ENCODE results near the gene MACROD1. TPM values are rescaled to one million over a fixed set of nuclear protein-coding genes. Genes with fewer than 3 reads are reported as not detected.

Gene MACROD1
- total and polyA plus RNA-seq, 2 donors (not counting 3 experiments of a cell fraction or from before 2014, with no cell fraction given) = 11.0 to 16.2 TPM

DNA sequence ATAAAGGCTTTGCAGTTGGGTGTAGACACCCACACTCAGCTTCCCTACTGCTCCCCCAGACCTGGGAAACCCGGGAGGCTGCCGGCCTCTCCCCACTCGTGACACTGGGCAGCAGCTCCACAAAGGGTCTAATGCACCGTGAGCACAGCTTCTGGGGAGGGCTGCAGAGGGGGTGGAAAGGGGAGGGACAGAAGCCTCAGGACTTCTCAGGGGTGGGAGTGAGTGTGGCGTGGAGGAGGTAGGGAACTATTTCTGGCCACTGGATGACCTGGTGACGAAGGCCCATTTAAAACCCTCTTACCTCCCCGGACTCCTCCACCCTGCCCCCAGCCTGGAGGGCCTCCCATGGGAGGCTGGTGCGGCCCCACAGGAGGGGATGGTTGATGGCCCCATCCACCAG, 56.6 kb downstream of the MACROD1 start:
- POLR2A ChIA-PET = no interaction called here
- no peaks in the 10 kb centered on the region for H3K9me1 ChIP-seq (replicated peaks; ENCODE audit: control insufficient read depth, extremely low read depth, insufficient read depth, low read length)

DNA sequence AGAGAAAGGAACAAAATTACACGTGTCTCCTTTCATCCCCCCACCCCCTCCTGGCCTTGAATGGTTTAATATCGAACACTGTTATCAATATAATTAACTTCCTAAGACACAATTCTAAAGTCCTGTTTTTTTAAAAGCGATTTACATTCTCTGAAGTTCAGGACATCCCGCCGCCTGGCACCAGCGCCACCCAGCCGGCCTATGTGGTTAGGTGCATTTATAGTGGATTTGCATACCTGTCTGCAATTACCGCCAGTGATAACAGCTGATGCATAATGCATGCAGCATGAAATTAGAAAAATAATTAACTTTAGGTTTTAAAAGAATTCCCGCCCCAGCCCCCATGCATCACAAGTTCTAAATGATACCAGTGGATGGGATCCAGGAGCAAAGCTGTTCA, 58.6 kb downstream of the MACROD1 start:
- Histone ChIP-seq H3K36me3 (ENCODE audit: control insufficient read depth in 2 of 2, extremely low read depth in 1 of 2, insufficient read depth in 2 of 2, low read length in 2 of 2) (no peaks in the 10 kb centered on the region), H3K4me2 (ENCODE audit: insufficient read depth, low read length) (no peak overlapping the region), H3K9ac (replicated peaks; ENCODE audit: extremely low read depth, insufficient read depth, low read length) (no peak overlapping the region), H3K4me1 (ENCODE audit: control insufficient read depth, extremely low read depth, insufficient read depth, low read length) (no peaks in the 10 kb centered on the region), H4K20me1 (replicated peaks; ENCODE audit: control insufficient read depth, extremely low read depth, insufficient read depth, low read length) (no peaks in the 10 kb centered on the region), H3K27me3 (ENCODE audit: control insufficient read depth in 2 of 2, insufficient read depth in 2 of 2, low read length in 2 of 2) (no peaks in the 10 kb centered on the region), H3K79me2 (ENCODE audit: control insufficient read depth, insufficient read depth, low read length) (no peaks in the 10 kb centered on the region), H3K9me3 (replicated peaks; ENCODE audit: control insufficient read depth, insufficient read depth, low read length) (no peaks in the 10 kb centered on the region), H2AFZ (ENCODE audit: low read depth, low read length) (no peak overlapping the region), H3K27ac (ENCODE audit: insufficient read depth, low read depth, low read length) (no peak overlapping the region), H3K4me3 (replicated peaks in 1 of 3; ENCODE audit: insufficient read depth in 1 of 3, low read depth in 1 of 3, low read length in 3 of 3) (no peak overlapping the region), H3K9me1 (replicated peaks; ENCODE audit: control insufficient read depth, extremely low read depth, insufficient read depth, low read length) (no peaks in the 10 kb centered on the region)
- dilution Hi-C loops (cut with MboI; ENCODE audit: extremely low pct_ligation_motif_present, low sequenced_read_pairs) (no loop called here), intact Hi-C loops (cut with micrococcal nuclease) (no loop called here)
- TF ChIP-seq, protein P1, sequence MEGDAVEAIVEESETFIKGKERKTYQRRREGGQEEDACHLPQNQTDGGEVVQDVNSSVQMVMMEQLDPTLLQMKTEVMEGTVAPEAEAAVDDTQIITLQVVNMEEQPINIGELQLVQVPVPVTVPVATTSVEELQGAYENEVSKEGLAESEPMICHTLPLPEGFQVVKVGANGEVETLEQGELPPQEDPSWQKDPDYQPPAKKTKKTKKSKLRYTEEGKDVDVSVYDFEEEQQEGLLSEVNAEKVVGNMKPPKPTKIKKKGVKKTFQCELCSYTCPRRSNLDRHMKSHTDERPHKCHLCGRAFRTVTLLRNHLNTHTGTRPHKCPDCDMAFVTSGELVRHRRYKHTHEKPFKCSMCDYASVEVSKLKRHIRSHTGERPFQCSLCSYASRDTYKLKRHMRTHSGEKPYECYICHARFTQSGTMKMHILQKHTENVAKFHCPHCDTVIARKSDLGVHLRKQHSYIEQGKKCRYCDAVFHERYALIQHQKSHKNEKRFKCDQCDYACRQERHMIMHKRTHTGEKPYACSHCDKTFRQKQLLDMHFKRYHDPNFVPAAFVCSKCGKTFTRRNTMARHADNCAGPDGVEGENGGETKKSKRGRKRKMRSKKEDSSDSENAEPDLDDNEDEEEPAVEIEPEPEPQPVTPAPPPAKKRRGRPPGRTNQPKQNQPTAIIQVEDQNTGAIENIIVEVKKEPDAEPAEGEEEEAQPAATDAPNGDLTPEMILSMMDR (IDR thresholded peaks at IDR 0.05; ENCODE audit: extremely low read depth in 1 of 2, insufficient read depth in 1 of 2, low read depth in 1 of 2, low read length in 2 of 2) = no peak
- TF ChIP-seq, protein P2, sequence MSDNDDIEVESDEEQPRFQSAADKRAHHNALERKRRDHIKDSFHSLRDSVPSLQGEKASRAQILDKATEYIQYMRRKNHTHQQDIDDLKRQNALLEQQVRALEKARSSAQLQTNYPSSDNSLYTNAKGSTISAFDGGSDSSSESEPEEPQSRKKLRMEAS (IDR thresholded peaks at IDR 0.05; ENCODE audit: insufficient read depth, insufficient read length) = no peak
- TF ChIP-seq JUN (IDR thresholded peaks at IDR 0.05; ENCODE audit: borderline replicate concordance, insufficient read depth, insufficient read length, low read depth) (no peak), EZH2 (IDR thresholded peaks at IDR 0.05; ENCODE audit: borderline replicate concordance, low read depth, low read length, severe bottlenecking) (no peak), POLR2AphosphoS5 (IDR thresholded peaks at IDR 0.05; ENCODE audit: insufficient read depth, low read depth, low read length) (no peak), POLR2A (IDR thresholded peaks at IDR 0.05; ENCODE audit: low read depth, low read length) (no peak), MYC (IDR thresholded peaks at IDR 0.05; ENCODE audit: low read depth, low read length) (no peak), GATA2 (IDR thresholded peaks at IDR 0.05; ENCODE audit: insufficient read depth, insufficient read length, low read depth, low read length) (no peak), FOS (IDR thresholded peaks at IDR 0.05; ENCODE audit: borderline replicate concordance, insufficient read depth, low read length) (no peak)
- ChIA-PET CTCF (no interaction called here), POLR2A (no interaction called here)
- BruUV-seq (replicated peaks) = no TSS peak
- no peak for DNase-seq (ENCODE audit: low read depth, low spot score)
- FAIRE-seq = no peak

More for the DNA sequence above, 56.6 kb downstream of the MACROD1 start:
- no peak overlapping the region for H3K4me3 ChIP-seq (replicated peaks in 1 of 3; ENCODE audit: insufficient read depth in 1 of 3, low read depth in 1 of 3, low read length in 3 of 3)
- no peaks in the 10 kb centered on the region for H3K4me1 ChIP-seq (ENCODE audit: control insufficient read depth, extremely low read depth, insufficient read depth, low read length)
- TF ChIP-seq, protein P2 (IDR thresholded peaks at IDR 0.05; ENCODE audit: insufficient read depth, insufficient read length) = no peak
- TF ChIP-seq JUN (IDR thresholded peaks at IDR 0.05; ENCODE audit: borderline replicate concordance, insufficient read depth, insufficient read length, low read depth) (no peak), POLR2A (IDR thresholded peaks at IDR 0.05; ENCODE audit: low read depth, low read length) (no peak), FOS (IDR thresholded peaks at IDR 0.05; ENCODE audit: borderline replicate concordance, insufficient read depth, low read length) (no peak), MYC (IDR thresholded peaks at IDR 0.05; ENCODE audit: low read depth, low read length) (no peak), GATA2 (IDR thresholded peaks at IDR 0.05; ENCODE audit: insufficient read depth, insufficient read length, low read depth, low read length) (no peak)
- H2AFZ ChIP-seq (ENCODE audit: low read depth, low read length) = no peak overlapping the region
- dilution Hi-C loops (cut with MboI; ENCODE audit: extremely low pct_ligation_motif_present, low sequenced_read_pairs) (no loop called here), intact Hi-C loops (cut with micrococcal nuclease) (no loop called here)
- BruUV-seq (replicated peaks) = no TSS peak
- H3K27me3 ChIP-seq (ENCODE audit: control insufficient read depth in 2 of 2, insufficient read depth in 2 of 2, low read length in 2 of 2) = no peaks in the 10 kb centered on the region
- H3K79me2 ChIP-seq (ENCODE audit: control insufficient read depth, insufficient read depth, low read length) = no peaks in the 10 kb centered on the region
- H3K36me3 ChIP-seq (ENCODE audit: control insufficient read depth in 2 of 2, extremely low read depth in 1 of 2, insufficient read depth in 2 of 2, low read length in 2 of 2) = no peaks in the 10 kb centered on the region
- CTCF ChIA-PET = interaction anchor here (1.3 kb wide), 1 partner anchor 11 kb away, joined by 4 read pairs; no protein-coding TSS in a partner anchor
- H3K9ac ChIP-seq (replicated peaks; ENCODE audit: extremely low read depth, insufficient read depth, low read length) = no peak overlapping the region
- FAIRE-seq (no peak), DNase-seq (ENCODE audit: low read depth, low spot score) (no peak)
- H3K27ac ChIP-seq (ENCODE audit: insufficient read depth, low read depth, low read length) = no peak overlapping the region
- no peak overlapping the region for H3K4me2 ChIP-seq (ENCODE audit: insufficient read depth, low read length)
- no peaks in the 10 kb centered on the region for H3K9me3 ChIP-seq (replicated peaks; ENCODE audit: control insufficient read depth, insufficient read depth, low read length)
- no peaks in the 10 kb centered on the region for H4K20me1 ChIP-seq (replicated peaks; ENCODE audit: control insufficient read depth, extremely low read depth, insufficient read depth, low read length)

All from endothelial cell of umbilical vein (primary cell).